Glomerular visceral epithelial cell (primary cell): ENCODE data around the gene COBLL1.

Experiments
- DNase-seq: peaks from one replicate; pipeline ENCODE4 v3.0.0-alpha.2; 2016; ENCODE audit errors: extremely low spot score

Gene COBLL1

GRCh38 chr2:164717000-164717803 lies 124.4 kb downstream of the COBLL1 start:
- DNase-seq, result peak; percentile 66

DNA sequence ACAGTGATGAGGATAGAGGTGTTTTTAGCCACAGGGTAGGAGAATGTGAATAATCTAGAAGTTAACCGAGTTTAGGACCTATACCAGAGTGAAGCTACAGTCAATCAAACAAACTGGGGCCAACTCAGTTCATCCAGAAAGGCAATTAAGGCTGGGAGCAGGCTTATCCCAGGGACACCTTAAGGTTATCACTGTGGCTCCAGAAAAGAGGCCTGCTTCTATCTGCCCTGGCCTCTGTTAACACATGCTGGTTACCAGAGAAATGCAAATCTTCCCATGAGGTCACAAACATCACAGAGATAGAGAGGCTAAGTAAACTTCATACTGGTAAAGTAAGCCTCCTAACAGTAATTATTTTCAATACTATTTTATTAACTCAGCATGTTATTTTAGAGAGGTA lies 127.2 kb downstream of the COBLL1 start:
- no peak for DNase-seq

GRCh38 chr2:164711766-164712138 lies 129.9 kb downstream of the COBLL1 start:
- DNase-seq, result peak; percentile 92

DNA sequence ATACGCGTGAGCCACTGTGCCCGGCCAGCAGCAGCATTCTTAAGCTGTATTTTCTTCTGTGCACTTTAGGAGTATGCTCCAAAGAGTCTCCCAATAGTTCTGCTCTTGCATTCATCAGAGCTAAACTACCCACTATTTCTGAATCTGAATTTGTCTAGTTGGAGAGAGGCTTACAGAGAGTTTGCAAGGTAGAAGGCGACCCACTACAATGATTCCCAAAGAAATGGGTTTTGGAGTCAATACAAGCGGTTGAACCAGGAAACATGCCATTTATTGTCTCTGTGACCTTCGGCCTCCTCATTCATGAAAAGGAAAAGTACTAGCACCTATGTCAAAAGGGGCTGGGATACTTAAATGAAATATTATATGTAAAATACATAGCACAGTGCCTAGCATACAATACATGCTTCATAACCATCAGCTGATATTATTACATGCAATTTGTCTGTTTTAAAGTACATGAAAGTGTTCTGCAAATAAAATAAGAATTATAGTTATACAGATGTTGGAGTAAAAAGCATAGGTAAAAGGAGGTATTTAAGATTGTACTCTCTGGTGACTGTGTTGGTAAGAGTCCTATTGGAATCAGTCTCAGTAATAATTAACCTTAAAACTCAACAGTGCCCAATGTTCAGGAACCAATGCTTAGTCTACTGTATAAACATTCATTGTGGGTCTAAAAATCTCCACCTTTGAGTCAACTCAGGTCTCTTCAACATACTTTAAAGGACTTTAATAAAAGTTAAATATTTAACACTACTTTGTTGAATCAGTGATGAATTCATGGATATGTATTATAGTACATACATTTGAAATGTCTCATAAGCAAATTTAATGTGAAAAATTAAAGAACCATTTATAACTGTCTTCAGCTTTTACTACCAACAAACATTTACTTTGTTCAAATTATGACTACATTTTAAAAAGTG lies 130.5 kb downstream of the COBLL1 start:
- peak; percentile 89 for DNase-seq

- peak; percentile 85 for DNase-seq
Observed at GRCh38 chr2:164710252-164710836, 131.3 kb downstream of the COBLL1 start.

- peak; percentile 80 for DNase-seq
Observed at GRCh38 chr2:164706522-164706921, 135.1 kb downstream of the COBLL1 start.

GRCh38 chr2:164705412-164706167 lies 136.0 kb downstream of the COBLL1 start:
- DNase-seq, result no peak

DNA sequence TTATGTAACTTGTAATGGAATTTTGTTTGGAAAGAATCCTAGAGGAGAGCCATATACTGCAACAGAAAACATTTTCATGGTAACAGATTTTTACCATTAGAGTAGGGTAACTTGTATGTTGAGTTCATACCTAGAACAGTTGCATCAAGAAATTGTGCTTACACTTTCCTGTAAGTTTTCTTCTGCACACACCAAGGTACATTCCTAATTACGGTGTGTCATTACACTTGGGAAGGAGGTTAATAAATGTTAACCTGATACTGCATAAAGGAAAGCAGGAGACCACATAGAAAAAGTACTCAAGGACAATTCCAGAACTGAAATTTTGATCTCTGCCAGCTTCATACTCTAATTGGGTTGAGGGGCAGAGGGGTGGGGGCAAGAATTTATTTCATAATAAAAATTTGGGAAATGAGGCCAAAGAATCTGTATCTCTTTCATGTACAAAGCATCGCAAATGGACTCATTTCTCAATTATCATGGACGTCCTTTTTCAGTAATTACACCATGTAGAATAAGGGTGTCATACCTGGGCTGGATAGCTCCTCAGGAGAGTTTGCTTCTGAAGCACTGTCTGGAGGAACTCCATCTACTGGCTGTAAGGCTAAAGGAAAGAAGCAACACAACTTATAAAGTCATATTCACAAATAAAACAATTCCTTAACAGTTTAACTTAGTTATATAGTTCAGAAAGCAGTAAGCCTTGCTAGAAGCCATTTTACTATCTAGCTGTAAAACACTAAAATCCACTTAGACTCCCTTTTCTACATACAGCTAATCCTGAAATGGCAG lies 137.5 kb downstream of the COBLL1 start:
- no peak for DNase-seq

- no peak for DNase-seq
Observed at GRCh38 chr2:164701565-164701964, 140.1 kb downstream of the COBLL1 start.

DNA sequence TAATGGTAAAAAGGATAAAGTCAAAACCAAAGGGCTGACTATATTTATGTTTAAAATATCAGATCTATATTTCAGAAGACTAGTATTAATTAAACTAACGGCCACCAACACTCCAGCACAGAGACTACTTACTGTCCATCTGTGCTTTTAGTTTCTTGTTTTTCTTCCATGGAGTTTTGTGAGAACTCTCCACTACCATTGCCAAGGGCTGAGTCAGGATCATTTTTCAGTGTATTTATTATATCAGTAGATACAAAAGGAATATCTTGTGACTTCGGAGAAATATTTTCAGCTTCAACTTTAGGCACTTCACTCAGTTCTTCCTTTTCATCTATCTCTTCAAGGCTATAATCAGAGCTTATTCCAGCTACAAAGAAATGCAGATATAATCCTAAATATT lies 141.2 kb downstream of the COBLL1 start:
- no peak for DNase-seq

DNA sequence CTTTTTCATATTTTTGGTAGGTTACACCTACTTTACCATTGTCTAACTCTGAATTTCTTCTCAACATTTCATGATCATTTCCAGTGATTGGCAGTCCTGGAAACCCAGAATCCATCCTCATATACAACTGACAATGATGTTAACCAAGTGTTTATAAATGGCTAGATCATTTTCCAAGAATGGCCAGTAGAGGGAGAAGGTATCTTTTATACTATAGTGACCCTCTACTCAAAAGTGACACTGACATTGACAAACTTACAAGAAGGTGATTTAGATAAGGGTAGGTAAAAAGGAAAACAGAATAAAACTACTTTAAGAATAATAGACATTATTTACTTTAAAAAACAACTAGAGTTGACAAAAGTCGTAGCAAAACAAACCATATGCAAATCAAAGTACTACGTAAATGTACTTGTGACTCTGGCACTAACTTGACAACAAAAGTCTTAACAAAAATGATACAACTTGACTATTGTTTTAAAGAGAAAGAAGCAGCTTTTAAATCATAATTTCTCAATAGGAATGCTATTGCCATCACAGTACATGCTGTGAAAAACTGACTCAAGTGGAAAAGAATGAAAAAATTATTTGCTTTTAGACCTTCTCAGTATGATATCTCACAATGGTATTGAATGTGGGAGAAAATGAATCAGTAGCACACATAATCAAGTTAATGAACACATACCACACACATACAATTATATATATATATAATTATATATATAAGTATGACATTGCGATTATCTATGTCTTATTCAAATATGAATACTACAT lies 143.7 kb downstream of the COBLL1 start:
- DNase-seq, result peak; percentile 39

GRCh38 chr2:164696634-164697033 lies 145.0 kb downstream of the COBLL1 start:
- DNase-seq, result no peak

GRCh38 chr2:164694275-164694695 lies 147.3 kb downstream of the COBLL1 start:
- no peak for DNase-seq

- DNase-seq, result no peak
Observed at GRCh38 chr2:164693834-164694233, 147.8 kb downstream of the COBLL1 start.

DNA sequence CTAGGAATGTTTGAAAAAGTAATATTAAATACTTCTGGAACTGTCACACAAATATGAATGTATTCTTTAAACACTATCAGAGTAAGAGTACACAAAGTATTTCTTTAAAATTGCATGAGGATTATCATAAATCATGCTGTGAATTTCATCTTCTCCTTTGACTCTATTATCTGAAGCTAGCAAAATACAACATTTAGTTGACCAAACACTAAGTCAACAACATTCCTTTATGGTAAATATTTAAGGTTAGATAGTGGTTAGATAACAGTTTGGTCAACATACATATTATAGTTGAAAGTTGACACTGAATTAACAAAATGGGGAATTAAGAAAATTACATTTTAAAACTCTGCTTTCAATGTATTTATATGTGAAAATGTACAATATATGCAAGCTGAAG lies 148.2 kb downstream of the COBLL1 start:
- no peak for DNase-seq

GRCh38 chr2:164692958-164693357 lies 148.7 kb downstream of the COBLL1 start:
- DNase-seq, result no peak

DNA sequence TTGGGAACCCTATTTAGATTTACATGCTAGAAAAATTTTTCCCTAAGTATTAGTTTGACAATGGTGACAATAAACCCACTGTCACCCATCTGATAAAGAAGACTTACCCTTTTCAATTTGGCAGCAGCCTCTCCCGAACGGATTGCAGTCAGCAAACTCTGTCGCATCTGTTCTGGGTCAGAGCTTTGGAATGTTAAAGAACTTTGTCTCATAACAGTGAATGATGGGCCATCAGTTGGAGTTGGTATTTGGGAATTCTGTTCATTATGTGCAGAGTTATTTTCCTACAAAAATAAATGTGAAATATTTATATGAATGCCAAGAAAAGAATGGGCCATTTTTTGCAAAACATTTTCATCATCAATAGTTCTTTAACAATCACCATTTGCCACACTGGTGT lies 149.5 kb downstream of the COBLL1 start:
- DNase-seq, result no peak

DNA sequence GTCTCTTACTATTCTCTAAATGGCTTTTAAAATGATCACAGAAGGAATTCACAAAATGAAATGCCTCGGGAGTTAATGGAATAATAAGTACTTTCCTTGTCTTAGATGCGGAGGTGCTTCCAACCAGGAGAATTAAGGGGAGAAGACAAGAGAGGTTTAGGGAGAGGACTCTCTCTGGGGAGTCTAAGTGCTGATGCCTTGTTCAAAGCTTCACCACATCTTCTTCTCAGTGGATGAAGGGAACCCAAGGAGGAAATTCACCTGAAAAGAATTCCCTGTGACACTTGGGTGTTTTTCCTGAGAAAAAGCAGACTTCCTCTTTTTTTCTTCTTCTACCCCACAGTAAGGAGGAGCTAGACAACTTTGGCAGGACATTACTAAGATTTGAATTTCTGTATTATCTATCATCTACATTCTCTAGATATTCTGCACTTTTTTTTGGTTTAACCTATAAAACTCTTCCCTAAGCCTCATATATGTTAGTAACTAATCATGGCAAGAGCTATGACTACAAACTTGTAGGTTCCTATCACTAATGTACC lies 150.2 kb downstream of the COBLL1 start:
- no peak for DNase-seq

DNA sequence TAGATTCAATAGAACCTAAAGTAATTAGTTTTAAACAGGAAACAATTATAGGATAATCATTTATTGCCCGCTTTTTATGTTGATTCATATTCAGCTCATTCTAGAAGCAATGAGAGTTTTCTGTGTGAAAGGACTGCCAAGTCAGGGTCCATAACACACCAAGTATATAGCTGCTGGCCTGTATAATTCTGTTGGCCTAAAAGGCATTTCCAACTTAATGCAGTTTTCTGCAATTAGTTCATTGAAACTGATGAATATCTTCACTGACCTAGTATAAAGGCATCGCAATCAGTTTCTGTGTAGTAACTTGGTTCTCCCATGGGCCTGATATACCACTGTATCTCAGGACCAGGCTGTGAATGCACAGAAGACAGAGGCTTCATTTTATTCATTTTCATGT lies 151.3 kb downstream of the COBLL1 start:
- no peak for DNase-seq

DNA sequence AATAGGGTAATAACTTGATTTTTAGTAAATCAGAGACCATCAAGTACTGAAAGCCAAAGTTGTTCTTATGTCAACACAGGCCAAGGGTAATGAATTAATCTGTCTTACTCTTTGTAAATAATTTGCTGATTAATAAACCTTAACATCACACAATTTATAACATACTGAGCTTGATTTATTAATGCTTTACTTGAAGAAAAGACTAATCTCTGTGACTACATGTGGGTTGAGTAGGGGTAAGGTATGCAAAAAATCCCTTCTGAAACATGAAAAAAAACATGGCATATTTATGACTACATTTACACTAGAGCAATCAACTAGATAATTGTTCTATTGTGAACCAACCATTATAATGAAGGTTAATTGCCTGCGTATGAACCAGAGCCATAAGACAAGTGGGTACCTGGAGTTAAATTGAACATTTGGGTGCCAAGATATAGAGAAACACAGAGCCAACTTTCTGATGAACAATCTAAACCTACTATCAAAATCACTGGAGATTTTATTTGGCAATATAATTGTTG lies 152.7 kb downstream of the COBLL1 start:
- no peak for DNase-seq
